AG10803 (cell line): ENCODE results near the gene SHOX.

Experiments used
- DNase-seq: peaks from one replicate; pipeline ENCODE4 v3.0.0; 2010; ENCODE audit warnings: low read depth
- H3K4me3 ChIP-seq: 2 replicates; pipeline ENCODE4 v1.5.1; 2011; ENCODE audit warnings: mild to moderate bottlenecking, low read length, control low read depth
- TF ChIP-seq, protein P1 (sequence below): conservative IDR thresholded peaks from 2 replicates; pipeline ENCODE4 v1.5.1; 2011; ENCODE audit warnings: mild to moderate bottlenecking, low read length, control low read depth, inconsistent platforms

The SHOX gene

DNA sequence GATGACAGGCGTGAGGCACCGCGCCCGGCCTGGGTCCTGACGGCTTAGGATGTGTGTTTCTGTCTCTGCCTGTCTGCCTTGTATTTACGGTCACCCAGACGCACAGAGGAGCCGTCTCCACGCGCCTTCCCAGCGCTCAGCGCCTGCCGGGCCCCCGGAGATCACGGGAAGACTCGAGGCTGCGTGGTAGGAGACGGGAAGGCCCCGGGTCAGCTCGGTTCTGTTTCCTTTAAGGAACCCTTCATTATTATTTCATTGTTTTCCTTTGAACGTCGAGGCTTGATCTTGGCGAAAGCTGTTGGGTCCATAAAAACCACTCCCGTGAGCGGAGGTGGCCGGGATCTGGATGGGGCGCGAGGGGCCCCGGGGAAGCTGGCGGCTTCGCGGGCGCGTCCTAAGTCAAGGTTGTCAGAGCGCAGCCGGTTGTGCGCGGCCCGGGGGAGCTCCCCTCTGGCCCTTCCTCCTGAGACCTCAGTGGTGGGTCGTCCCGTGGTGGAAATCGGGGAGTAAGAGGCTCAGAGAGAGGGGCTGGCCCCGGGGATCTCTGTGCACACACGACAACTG lies 1.3 kb downstream of the SHOX start:
- TF ChIP-seq, protein P1, sequence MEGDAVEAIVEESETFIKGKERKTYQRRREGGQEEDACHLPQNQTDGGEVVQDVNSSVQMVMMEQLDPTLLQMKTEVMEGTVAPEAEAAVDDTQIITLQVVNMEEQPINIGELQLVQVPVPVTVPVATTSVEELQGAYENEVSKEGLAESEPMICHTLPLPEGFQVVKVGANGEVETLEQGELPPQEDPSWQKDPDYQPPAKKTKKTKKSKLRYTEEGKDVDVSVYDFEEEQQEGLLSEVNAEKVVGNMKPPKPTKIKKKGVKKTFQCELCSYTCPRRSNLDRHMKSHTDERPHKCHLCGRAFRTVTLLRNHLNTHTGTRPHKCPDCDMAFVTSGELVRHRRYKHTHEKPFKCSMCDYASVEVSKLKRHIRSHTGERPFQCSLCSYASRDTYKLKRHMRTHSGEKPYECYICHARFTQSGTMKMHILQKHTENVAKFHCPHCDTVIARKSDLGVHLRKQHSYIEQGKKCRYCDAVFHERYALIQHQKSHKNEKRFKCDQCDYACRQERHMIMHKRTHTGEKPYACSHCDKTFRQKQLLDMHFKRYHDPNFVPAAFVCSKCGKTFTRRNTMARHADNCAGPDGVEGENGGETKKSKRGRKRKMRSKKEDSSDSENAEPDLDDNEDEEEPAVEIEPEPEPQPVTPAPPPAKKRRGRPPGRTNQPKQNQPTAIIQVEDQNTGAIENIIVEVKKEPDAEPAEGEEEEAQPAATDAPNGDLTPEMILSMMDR: no peak
- H3K4me3 ChIP-seq: peak overlapping the region; percentile 39
- DNase-seq: no peak

DNA sequence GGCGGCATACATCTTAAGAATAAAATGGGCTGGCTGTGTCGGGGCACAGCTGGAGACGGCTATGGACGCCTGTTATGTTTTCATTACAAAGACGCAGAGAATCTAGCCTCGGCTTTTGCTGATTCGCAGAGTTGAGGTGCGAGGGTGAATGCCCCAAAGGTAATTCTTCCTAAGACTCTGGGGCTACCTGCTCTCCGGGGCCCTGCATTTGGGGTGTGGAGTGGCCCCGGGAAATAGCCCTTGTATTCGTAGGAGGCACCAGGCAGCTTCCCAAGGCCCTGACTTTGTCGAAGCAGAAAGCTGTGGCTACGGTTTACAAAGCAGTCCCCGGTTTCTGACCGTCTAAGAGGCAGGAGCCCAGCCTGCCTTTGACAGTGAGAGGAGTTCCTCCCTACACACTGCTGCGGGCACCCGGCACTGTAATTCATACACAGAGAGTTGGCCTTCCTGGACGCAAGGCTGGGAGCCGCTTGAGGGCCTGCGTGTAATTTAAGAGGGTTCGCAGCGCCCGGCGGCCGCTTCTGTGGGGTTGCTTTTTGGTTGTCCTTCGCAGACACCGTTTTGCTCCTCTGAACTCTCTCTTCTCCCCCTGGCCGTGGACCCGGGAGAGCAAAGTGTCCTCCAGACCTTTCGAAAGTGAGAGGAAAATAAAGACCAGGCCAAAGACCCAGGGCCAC lies 1.9 kb downstream of the SHOX start:
- TF ChIP-seq, protein P1: no peak
- H3K4me3 ChIP-seq: peak overlapping the region; percentile 39
- DNase-seq: no peak

DNA sequence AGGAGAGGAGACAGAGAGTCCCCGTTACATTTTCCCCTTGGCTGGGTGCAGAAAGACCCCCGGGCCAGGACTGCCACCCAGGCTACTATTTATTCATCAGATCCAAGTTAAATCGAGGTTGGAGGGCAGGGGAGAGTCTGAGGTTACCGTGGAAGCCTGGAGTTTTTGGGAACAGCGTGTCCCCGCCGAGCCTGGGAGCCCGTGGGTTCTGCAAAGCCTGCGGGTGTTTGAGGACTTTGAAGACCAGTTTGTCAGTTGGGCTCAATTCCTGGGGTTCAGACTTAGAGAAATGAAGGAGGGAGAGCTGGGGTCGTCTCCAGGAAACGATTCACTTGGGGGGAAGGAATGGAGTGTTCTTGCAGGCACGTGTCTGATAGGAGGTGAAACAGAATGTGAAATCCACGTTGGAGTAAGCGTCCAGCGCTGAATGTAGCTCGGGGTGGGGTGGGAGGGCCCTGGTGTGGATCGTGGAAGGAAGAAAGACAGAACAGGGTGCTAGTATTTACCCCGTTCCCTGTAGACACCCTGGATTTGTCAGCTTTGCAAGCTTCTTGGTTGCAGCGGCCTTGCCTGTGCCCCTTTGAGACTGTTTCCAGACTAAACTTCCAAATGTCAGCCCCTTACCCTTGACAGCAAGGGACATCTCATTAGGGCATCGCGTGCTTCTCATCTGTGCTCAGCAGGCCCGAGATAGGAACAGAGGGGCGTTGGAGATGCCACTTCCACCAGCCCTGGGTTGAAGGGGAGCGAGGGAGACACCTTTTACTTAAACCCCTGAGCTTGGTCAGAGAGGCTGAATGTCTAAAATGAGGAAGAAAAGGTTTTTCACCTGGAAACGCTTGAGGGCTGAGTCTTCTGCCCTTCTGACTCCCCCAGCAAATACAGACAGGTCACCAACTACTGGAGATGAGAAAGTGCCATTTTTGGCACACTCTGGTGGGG lies 2.7 kb downstream of the SHOX start:
- H3K4me3 ChIP-seq: peak overlapping the region; percentile 20; the same call in 1 of the 2 replicates
- TF ChIP-seq, protein P1: no peak
- DNase-seq: no peak

DNA sequence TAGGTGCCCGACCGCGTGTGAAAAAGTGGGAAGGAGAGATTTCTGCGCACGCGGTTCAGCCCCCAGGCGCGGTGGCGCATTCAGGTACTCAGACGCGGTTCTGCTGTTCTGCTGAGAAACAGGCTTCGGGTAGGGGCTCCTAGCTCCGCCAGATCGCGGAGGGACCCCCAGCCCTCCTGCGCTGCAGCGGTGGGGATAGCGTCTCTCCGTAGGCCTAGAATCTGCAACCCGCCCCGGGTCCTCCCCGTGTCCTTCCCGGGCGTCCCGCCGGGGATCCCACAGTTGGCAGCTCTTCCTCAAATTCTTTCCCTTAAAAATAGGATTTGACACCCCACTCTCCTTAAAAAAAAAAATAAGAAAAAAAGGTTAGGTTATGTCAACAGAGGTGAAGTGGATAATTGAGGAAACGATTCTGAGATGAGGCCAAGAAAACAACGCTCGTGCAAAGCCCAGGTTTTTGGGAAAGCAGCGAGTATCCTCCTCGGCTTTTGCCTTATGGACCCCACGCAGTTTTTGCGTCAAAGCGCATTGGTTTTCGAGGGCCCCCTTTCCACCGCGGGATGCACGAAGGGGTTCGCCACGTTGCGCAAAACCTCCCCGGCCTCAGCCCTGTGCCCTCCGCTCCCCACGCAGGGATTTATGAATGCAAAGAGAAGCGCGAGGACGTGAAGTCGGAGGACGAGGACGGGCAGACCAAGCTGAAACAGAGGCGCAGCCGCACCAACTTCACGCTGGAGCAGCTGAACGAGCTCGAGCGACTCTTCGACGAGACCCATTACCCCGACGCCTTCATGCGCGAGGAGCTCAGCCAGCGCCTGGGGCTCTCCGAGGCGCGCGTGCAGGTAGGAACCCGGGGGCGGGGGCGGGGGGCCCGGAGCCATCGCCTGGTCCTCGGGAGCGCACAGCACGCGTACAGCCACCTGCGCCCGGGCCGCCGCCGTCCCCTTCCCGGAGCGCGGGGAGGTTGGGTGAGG lies 3.7 kb downstream of the SHOX start:
- DNase-seq: no peak
- no peak overlapping the region for H3K4me3 ChIP-seq
- TF ChIP-seq, protein P1: no peak

DNA sequence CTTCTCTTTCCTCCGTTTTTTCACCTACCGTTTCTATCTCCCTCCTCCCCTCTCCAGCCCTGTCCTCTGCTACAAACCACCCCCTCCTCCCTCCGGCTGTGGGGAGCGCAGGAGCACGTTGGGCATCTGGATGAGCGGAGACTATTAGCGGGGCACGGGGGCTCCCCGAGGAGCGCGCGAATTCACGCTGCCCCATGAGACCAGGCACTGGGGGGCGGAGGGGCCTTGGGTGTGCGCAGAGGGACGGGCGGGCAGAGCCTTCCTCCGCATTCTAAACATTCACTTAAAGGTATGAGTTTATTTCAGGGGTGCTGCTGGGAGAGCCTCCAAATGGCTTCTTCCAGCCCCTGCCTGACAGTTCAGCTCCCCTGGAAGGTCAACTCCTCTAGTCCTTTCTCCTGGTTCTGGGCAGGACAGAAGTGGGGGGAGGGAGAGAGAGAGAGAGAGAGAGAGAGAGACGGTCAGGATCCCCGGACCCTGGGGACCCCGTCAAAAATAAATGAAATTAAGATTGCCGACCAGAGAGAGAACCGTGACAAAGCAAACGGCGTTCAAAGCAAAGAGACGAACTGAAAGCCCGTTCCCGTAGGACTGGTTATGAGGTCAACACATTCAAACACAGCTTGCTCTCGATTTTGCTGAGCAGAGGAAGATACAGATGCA lies 5.0 kb downstream of the SHOX start:
- H3K4me3 ChIP-seq: no peak overlapping the region
- TF ChIP-seq, protein P1: no peak
- no peak for DNase-seq
